OCI-LY7 (cell line): Measurements from ENCODE around the gene C8B. TPM values are rescaled to one million over a fixed set of nuclear protein-coding genes. Genes with fewer than 3 reads are reported as not detected.

Source experiments
- BruUV-seq: library from RNA; stranded (reverse); fragments of 400-500 nt; replicated peaks from 2 replicates; lab custom pipeline; 2021; lab: Mats Ljungman, UMichigan
- CTCF ChIA-PET: fragments of 300-600 bp; sonication (Branson Sonifier 250); formaldehyde crosslinking; loops from one replicate; lab custom pipeline; 2022; ENCODE audit warnings: antibody characterized with exemption; ENCODE audit not compliant: unreplicated experiment; lab: Charles Lee
- POLR2A ChIA-PET: fragments of 300-600 bp; sonication (Branson Sonifier 250); formaldehyde crosslinking; loops from one replicate; lab custom pipeline; 2022; ENCODE audit warnings: antibody characterized with exemption; lab: Charles Lee
- DNase-seq: peaks from one replicate; pipeline ENCODE4 v3.0.0-alpha.2; 2015; ENCODE audit warnings: low spot score
- H2AFZ ChIP-seq: fragments of 200-600 bp; sonication (generic), shearing (Covaris generic); 2 replicates; pipeline ENCODE4 v1.6.1; 2014; ENCODE audit warnings: mild to moderate bottlenecking, antibody characterized with exemption, low read length, moderate library complexity
- H3K27ac ChIP-seq: fragments of 200-600 bp; sonication (generic); 2 replicates; pipeline ENCODE4 v1.5.1; 2014; ENCODE audit warnings: mixed run types, low read depth, mild to moderate bottlenecking, moderate library complexity, low read length, inconsistent platforms; ENCODE audit not compliant: poor library complexity, severe bottlenecking
- H3K36me3 ChIP-seq: fragments of 200-600 bp; sonication (generic); 2 replicates; pipeline ENCODE4 v1.6.1; 2014; ENCODE audit warnings: mild to moderate bottlenecking, antibody characterized with exemption, low read length, moderate library complexity, mixed read lengths; ENCODE audit not compliant: insufficient read depth
- H3K4me1 ChIP-seq: fragments of 200-600 bp; sonication (generic); 2 replicates; pipeline ENCODE4 v1.5.1; 2014; ENCODE audit warnings: mild to moderate bottlenecking, low read length; ENCODE audit not compliant: insufficient read depth, poor library complexity, severe bottlenecking
- H3K4me2 ChIP-seq: fragments of 200-600 bp; sonication (generic); 2 replicates; pipeline ENCODE4 v1.6.1; 2014; ENCODE audit warnings: mild to moderate bottlenecking, low read length
- H3K4me3 ChIP-seq: fragments of 200-600 bp; sonication (generic); 2 replicates; pipeline ENCODE4 v1.5.1; 2014; ENCODE audit warnings: mild to moderate bottlenecking, low read depth, low read length; ENCODE audit not compliant: poor library complexity, severe bottlenecking
- H3K79me2 ChIP-seq: fragments of 200-600 bp; sonication (generic); 2 replicates; pipeline ENCODE4 v1.6.1; 2016; ENCODE audit warnings: low read depth, mild to moderate bottlenecking, low read length, moderate library complexity, mixed read lengths; ENCODE audit not compliant: insufficient read depth
- H3K9me2 ChIP-seq: fragments of 200-600 bp; sonication (generic); 2 replicates; pipeline ENCODE4 v1.6.1; 2016; ENCODE audit warnings: mild to moderate bottlenecking, low read length, mixed read lengths; ENCODE audit not compliant: insufficient read depth
- H3K9me3 ChIP-seq: fragments of 200-600 bp; sonication (generic); 2 replicates; pipeline ENCODE4 v1.6.1; 2014; ENCODE audit warnings: mild to moderate bottlenecking, mixed run types, low read length, mixed read lengths
- H4K20me1 ChIP-seq: fragments of 200-600 bp; sonication (generic); 2 replicates; pipeline ENCODE4 v1.6.1; 2014; ENCODE audit warnings: mild to moderate bottlenecking, antibody characterized with exemption, low read length, moderate library complexity, mixed read lengths; ENCODE audit not compliant: insufficient read depth
- EZH2phosphoT487 ChIP-seq: fragments of 200-600 bp; sonication (generic); IDR thresholded peaks from 2 replicates; pipeline ENCODE4 v1.6.1; 2018; ENCODE audit warnings: low read depth, borderline replicate concordance, mild to moderate bottlenecking, mixed run types, antibody characterized with exemption, low read length, moderate library complexity, mixed read lengths
- intact Hi-C: fragments of 100-400 bp; cut with micrococcal nuclease; formaldehyde crosslinking; loops from one replicate; pipeline ENCODE4 v1.10.0; 2022; ENCODE audit not compliant: unreplicated experiment
- total RNA-seq, 2 experiments: library from RNA; depleted of rRNA in 1 of 2; stranded (reverse); fragments of >200 nt in 1 of 2; shearing (Covaris generic) in 1 of 2; gene quantifications; 2 replicates each; pipeline ENCODE4 v1.2.3, GENCODE V29; 2014 to 2022
- TF ChIP-seq, protein P1 (sequence below): fragments of 200-600 bp; sonication (generic); conservative IDR thresholded peaks from 2 replicates; pipeline ENCODE4 v1.5.1; 2014; ENCODE audit warnings: mild to moderate bottlenecking, antibody characterized with exemption, low read length, moderate library complexity, mixed read lengths

Gene C8B
- total RNA-seq, 2 experiments from 2014 or later: not detected

DNA sequence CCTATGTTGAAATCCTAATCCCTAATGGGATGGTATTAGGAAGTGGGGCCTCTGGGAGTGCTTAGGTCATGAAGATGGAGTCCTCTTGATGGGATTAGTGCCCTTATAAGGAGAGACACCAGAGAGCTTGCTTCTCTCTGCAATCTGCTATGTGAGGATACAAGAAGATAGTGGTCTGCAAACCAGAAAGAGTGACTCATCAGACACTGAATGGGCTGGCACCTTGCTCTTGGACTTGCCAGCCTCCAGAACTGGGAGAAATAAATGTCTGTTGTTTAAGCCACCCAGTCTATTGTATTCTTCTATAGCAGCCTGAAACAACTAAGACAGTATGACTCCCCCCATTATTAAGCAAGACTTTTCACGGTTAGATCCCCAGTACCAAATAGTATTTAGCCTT, 43.3 kb downstream of the C8B start:
- Histone ChIP-seq H3K36me3 (no peaks in the 10 kb centered on the region), H3K4me2 (no peak overlapping the region), H3K4me1 (no peaks in the 10 kb centered on the region), H3K27ac (no peak overlapping the region), H2AFZ (no peak overlapping the region), H3K4me3 (no peak overlapping the region), H4K20me1 (no peaks in the 10 kb centered on the region), H3K79me2 (no peaks in the 10 kb centered on the region), H3K9me2 (no peaks in the 10 kb centered on the region), H3K9me3 (no peaks in the 10 kb centered on the region)
- TF ChIP-seq, protein P1, sequence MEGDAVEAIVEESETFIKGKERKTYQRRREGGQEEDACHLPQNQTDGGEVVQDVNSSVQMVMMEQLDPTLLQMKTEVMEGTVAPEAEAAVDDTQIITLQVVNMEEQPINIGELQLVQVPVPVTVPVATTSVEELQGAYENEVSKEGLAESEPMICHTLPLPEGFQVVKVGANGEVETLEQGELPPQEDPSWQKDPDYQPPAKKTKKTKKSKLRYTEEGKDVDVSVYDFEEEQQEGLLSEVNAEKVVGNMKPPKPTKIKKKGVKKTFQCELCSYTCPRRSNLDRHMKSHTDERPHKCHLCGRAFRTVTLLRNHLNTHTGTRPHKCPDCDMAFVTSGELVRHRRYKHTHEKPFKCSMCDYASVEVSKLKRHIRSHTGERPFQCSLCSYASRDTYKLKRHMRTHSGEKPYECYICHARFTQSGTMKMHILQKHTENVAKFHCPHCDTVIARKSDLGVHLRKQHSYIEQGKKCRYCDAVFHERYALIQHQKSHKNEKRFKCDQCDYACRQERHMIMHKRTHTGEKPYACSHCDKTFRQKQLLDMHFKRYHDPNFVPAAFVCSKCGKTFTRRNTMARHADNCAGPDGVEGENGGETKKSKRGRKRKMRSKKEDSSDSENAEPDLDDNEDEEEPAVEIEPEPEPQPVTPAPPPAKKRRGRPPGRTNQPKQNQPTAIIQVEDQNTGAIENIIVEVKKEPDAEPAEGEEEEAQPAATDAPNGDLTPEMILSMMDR: no peak
- TF ChIP-seq EZH2phosphoT487: no peak
- no TSS peak for BruUV-seq
- intact Hi-C loops: no loop called here
- DNase-seq: no peak
- ChIA-PET POLR2A (interaction anchor here (0.6 kb wide), 1 partner anchor 26 kb away, joined by 3 read pairs; no protein-coding TSS in a partner anchor), CTCF (no interaction called here)

GRCh38 chr1:56922070-56922469, 43.7 kb downstream of the C8B start:
- no peaks in the 10 kb centered on the region for H3K36me3 ChIP-seq
- intact Hi-C loops: no loop called here
- no peaks in the 10 kb centered on the region for H3K4me1 ChIP-seq
- no peak overlapping the region for H3K27ac ChIP-seq
- H3K4me2 ChIP-seq: no peak overlapping the region
- ChIA-PET POLR2A (interaction anchor here (0.6 kb wide), 1 partner anchor 27 kb away, joined by 3 read pairs; no protein-coding TSS in a partner anchor), CTCF (no interaction called here)
- H4K20me1 ChIP-seq: no peaks in the 10 kb centered on the region
- no peak for DNase-seq
- H3K9me3 ChIP-seq: no peaks in the 10 kb centered on the region
- H3K4me3 ChIP-seq: no peak overlapping the region
- no peak overlapping the region for H2AFZ ChIP-seq
- no TSS peak for BruUV-seq
- TF ChIP-seq, protein P1: no peak
- H3K79me2 ChIP-seq: no peaks in the 10 kb centered on the region
- H3K9me2 ChIP-seq: no peaks in the 10 kb centered on the region

- H3K4me3 ChIP-seq: no peak overlapping the region
- H4K20me1 ChIP-seq: no peaks in the 10 kb centered on the region
- H3K79me2 ChIP-seq: no peaks in the 10 kb centered on the region
- H3K36me3 ChIP-seq: no peaks in the 10 kb centered on the region
- no peak overlapping the region for H2AFZ ChIP-seq
- BruUV-seq: no TSS peak
- no peak overlapping the region for H3K4me2 ChIP-seq
- no peaks in the 10 kb centered on the region for H3K9me2 ChIP-seq
- no peaks in the 10 kb centered on the region for H3K4me1 ChIP-seq
- no peak for DNase-seq
- TF ChIP-seq EZH2phosphoT487: no peak
- TF ChIP-seq, protein P1: no peak
- H3K9me3 ChIP-seq: no peaks in the 10 kb centered on the region
- ChIA-PET CTCF (interaction anchor here (0.6 kb wide), 1 partner anchor 89 kb away, joined by 3 read pairs; no protein-coding TSS in a partner anchor), POLR2A (no interaction called here)
- H3K27ac ChIP-seq: no peak overlapping the region
- intact Hi-C loops: no loop called here
Measured at GRCh38 chr1:56921479-56921878, 44.3 kb downstream of the C8B start.
